GM12874 (cell line): ENCODE results near the gene FBF1.

ENCODE experiments used
- CTCF ChIP-seq: IDR thresholded peaks from 2 replicates; pipeline ENCODE4 v1.5.1; 2011; ENCODE audit warnings: low read depth, mild to moderate bottlenecking, control low read depth, low read length, moderate library complexity; ENCODE audit not compliant: insufficient read depth

FBF1 gene

GRCh38 chr17:75889454-75889853 lies 51.4 kb downstream of the FBF1 start:
- no peak for TF ChIP-seq CTCF

- no peak for TF ChIP-seq CTCF
These were observed 52.4 kb downstream of the FBF1 start for GRCh38 chr17:75888484-75888883.

GRCh38 chr17:75885431-75885830 lies 55.4 kb downstream of the FBF1 start:
- no peak for TF ChIP-seq CTCF

- TF ChIP-seq CTCF = no peak
These were observed 59.0 kb downstream of the FBF1 start for GRCh38 chr17:75881678-75882454.

GRCh38 chr17:75880266-75880665 lies 60.6 kb downstream of the FBF1 start:
- TF ChIP-seq CTCF = no peak

- peak; percentile 28; the same call in 1 of the 2 replicates for TF ChIP-seq CTCF
These were observed 62.5 kb downstream of the FBF1 start, which contains the start of gene TRIM47 for GRCh38 chr17:75878174-75878998. TRIM47 (minus strand) TSS chr17:75878581; CDS start chr17:75878548, 33 bp downstream.

GRCh38 chr17:75877752-75878173 lies 63.1 kb downstream of the FBF1 start:
- TF ChIP-seq CTCF = peak; percentile 77
